HG03571 (cell line): ENCODE results near the gene PCSK1.
"Not testable (repeated sequence)": the region's sequence is repeated elsewhere in the genome, so short reads cannot be mapped to it uniquely, and the experiment has no call there.

Experiments
- ATAC-seq: cut with Tn5 transposase; IDR thresholded peaks from one replicate; pipeline ENCODE4 v1.9.1; 2021; ENCODE audit not compliant: unreplicated experiment

PCSK1 gene

DNA sequence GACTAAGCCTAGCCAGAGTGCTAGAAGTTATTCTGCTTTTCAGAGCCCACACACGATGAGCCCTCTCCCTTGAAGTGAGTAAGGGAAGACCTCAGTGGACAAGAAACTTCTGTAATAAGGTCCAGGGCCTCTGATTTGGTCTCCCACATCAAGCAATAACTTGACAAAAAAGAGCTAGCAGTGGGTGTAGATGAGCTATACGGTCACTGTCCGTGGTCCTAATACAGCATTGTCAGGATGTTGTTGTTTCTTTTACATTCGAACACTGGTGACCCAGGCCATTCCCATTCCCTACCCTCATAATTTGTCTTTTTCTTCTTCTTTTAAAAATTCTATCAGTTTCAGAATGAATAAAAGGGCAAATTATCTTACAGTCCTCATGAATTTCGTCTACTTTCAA is 5.2 kb downstream of the PCSK1 start:
- no peak for ATAC-seq

DNA sequence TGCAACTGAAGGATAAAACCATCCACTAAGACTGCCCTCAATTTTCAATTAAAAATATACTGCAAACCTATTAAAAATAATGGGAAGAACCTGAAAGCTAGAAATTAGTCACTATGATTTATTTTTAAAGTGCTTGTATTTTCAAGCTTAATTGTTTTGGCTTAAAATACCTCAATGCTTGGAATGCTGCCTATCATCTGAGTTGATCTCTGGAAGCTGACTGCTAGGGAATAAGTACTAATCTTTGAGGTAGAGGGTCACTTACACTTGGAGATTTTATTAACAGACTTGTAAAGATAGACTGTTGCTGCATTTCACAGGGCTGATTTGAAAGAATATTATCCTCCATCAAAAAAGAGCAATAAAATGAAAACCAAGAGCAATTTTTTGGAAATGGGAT is 6.2 kb downstream of the PCSK1 start:
- no peak for ATAC-seq

DNA sequence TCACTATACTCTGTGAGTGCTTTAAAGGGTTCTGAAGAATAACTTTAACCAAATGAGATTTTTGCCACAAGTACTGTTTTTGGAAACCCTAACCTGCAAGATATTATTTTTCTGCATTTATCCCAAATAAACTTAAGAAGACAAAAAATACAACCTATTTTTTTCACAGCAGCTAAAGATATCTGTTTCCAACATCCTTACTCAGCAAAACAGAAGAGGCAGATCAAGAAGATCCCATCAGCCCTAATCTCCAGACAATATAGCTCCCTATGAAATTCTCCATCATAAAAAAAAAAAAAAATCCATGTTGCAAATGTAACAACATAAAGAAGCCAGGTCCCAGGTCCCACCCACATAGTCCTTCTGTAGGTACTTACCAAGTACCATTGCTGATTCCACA is 7.6 kb downstream of the PCSK1 start:
- ATAC-seq: no peak

DNA sequence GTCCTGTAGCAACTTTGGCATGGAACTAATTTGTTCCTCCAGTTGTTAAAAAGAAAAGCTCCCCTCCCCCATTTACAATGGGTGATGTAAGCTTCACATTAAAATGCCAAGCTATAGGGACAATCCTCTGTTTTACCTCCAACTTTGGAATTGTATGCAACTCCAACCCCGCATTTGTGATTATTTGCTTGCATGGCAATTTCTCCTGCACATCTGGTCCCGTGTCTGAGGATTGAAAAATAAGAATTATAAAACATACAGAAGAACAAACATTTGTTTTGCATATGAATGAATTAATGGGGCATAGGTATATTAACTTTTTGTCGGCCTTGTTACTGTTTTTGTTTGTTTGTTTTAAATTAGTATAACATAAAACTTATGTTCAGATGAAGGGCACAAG is 17.2 kb downstream of the PCSK1 start:
- ATAC-seq: no peak

DNA sequence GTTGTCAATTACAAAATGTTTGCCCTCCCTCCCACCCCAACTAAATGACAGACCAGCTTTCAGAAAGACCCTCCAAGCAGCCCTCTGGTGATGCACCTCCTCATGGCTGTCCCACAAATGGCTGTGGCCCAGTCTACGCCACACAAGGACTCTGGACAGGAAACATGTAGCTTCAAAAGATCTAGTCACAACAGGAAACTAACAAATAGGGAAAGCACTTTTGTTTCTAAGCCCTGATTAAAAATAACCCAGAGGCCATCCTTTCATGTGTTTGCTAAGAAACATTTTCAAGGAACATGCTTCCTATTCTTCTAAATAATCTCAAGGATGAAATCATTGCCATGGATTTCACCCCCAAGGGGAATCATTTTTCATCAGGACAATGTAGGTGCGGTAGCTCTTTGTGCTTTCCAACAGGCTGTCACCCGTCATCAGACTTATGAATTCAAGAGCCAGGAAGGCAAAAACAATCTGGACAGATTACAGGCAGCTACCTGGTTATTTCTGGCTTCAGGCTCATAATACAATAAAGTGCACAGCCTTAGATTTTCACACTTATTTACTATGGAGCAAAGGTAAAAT is 20.1 kb downstream of the PCSK1 start:
- ATAC-seq: no peak

DNA sequence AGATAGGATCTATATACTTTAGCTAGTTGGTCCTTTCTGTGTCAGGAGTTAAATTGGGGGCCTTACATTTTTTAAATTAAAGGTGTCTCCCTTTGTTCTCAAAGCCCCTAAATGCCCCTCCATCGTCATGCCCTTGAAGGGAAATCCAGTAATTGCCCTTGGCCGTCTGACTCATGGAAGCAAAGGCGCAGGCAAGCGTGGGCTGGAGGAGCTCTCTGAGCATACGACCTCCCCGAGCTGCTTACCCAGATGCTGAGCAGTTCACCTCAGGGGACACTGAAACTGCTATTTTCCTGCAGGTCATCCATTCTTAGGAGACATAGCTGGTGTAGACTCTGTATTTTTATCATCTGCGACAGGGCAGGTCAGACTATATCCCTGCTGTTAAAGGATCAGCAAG is 23.0 kb downstream of the PCSK1 start:
- no peak for ATAC-seq

DNA sequence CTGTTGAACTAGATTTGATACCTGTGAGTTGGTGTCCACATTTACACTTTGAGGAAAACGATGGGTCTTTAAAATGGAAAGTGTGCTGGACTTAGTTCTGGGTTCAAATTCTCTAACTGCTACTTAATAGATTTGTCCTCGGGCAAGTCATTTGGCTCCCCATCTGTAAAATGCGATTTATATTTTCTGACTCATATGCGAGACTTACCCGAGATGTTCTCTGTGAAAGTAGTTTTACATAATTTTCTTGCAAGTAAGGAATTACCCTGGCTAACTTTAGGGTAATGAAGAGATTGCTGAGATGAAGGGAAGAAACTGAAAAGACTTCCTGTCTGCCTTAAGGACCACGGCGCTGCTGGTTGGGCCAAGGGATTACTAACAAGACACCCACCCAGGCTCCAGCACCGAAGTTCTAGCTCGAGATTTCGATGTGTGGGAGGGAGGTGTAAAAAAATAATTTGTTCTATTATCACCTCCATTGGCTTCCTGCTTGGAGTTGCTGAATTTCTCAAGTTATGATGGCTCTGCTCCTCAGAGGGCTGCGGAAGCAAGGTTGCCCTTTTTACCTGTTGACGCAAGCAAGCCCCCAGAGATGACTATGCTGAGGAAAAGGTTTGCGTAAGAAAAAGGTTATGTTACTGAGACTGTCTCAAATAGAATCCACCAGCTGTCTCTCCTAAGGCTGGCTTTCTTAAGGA is 24.1 kb downstream of the PCSK1 start:
- ATAC-seq: no peak

DNA sequence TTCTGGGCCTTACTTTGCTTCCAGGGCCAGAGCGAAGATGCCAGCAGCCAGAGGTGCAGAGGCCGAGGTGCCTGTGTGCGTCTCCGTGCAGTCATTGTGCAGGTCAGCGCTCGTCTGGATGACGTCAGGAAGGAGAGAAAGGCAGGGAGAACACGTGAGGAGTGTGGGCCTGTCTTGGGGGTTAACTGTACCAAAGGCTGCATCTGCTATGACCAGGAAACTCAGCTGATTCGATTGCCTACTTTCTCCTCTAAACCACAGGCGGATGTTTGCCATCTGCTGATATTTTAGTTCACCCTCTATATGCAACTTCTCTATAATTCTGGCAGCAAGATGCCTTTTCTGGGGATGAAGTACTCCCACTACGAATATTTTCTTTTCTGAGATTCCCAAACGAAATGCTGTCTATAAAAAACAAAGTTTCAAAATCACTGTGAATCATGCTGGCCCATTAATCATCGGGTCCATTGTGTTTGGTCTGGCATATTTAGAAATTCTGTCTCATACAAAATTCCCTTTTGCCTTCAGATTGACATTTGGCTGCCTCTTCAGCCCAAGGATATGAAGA is 24.8 kb downstream of the PCSK1 start:
- ATAC-seq: no peak

DNA sequence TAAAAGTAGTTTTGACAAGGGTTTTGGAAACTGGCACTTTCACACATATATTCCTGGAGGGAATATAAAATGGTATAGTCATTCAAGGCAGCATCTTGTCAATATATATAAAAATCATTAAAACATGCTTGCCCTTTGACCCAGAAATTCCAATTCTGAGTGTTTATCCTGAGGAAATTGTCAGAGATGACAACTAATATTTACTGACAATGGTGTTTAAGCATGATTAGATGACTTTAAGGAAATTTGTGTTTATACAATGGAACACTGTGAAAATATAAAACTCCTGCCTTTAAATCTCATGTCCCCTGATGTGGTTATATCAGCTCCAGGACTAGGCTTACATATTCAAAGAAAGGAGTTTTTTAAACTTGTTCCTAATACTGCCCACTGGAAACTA is 25.6 kb downstream of the PCSK1 start:
- ATAC-seq: no peak

DNA sequence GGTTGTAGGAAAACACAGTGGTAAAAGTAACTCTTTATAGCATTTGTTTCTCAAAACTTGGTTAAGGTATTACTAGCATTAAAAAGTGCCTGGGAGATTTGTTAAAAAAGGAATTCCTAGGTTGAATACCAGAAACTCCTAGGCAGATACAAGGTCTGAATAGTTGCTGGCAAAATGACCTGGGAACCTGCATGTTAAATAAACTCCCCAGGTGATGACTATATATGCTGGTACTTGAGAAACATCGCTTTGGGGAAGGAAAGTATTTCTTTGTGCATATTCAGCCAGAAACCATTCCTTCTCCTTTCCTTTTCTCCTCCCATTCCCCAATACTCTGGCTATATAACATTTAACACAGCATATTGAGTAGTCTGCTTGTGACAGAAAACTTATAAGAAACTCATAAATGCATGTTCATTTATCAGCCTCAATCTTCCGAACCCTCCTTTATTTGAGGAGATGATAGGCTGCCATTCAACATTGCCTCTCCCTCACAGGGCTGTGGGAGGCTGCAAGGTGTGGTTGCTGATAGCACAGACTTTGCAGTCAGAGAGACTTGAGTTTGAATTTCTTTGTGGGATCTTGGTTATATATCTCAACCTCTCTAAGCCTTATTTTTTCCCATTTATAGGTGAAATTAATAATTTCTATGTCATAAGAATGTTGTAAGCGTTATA is 28.7 kb downstream of the PCSK1 start:
- ATAC-seq: no peak

DNA sequence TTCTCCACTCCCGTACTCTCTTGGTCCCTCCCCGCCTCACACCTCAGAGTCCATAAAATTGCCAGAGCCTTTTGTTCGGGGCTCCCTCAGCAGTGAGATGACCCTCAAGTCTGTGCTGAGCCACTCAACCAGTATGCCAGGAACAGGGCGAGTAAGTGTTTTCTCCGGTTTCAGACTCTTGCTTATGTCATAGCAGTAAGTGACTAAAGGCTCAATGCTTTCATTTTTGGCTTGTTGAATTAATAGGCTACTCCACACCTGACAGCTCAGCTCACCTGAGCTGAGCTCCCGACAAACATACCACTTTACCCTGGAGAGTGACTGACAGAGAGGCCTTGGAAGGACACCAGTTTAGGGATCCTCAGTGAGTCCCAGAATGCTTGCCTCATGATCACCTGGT is 30.5 kb downstream of the PCSK1 start:
- no peak for ATAC-seq

DNA sequence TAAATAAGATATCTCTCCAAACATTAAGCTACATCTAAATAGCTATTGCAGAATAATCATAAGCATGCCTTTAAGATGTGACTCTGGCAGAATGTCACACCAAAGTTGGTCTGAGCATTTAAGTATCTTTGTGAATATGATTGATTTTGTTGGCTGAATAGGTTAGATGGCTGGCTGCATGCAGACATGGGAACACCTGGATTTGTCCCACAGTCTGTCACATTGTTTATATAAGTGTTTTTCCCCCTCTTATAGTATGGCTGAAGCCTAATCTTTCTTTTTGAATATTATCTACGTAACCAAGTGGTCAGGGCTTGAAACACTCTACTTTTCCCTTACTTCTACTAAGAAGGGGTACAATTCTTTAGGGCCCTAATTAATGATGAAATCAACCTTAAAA is 36.2 kb downstream of the PCSK1 start:
- no peak for ATAC-seq

DNA sequence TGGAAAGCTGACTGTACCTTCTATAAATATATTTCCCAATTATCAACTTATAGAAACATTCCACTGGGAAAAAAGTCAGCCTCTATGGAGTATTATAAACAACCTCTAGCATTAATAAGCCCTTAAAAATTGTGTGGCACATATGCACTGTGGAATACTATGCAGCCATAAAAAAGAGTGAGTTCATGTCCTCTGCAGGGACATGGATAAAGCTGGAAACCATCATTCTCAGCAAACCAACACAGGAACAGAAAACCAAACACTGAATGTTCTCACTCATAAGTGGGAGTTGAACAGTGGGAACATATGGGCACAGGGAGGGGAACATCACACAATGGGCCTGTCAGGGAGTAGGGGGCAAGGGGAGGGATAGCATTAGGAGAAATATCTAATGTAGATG is 37.8 kb downstream of the PCSK1 start:
- not testable (repeated sequence) for ATAC-seq

DNA sequence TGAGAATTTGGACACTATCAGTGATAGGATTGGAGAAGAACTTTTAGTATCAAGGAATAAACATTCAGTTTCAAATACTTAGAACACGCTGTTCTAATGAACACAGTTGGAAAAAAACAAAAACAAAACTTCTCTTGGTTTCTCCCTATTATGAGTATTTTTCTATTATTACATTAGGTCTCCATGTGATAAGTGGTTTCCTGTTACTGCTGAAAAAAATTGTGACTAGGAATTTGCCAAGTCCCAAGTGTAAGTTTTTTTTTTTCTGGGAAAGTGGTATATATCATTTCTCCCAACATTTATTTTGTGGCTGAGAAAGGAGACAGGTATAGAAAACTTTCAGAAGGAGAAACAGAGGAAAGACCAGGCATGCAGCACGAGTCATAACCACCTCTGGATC is 41.1 kb downstream of the PCSK1 start:
- ATAC-seq: no peak

DNA sequence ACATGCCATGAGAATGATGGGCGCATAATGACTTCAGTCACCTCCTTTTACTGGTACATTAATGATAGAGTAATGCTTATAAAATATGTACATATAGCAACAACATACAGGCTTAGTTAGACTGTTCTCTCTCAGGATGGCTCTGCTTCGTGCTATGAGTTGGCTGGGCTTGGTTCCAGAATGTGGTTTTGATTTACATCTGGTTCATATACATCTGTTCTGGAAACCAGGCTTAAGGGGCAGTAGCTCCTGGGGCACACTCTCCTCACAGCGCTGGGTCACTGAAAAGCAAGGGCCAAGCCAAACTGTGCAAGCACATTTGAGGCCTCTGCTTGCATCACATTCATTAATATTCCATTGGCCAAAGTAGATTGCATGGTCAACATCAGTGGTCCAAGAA is 44.9 kb downstream of the PCSK1 start:
- ATAC-seq: no peak

DNA sequence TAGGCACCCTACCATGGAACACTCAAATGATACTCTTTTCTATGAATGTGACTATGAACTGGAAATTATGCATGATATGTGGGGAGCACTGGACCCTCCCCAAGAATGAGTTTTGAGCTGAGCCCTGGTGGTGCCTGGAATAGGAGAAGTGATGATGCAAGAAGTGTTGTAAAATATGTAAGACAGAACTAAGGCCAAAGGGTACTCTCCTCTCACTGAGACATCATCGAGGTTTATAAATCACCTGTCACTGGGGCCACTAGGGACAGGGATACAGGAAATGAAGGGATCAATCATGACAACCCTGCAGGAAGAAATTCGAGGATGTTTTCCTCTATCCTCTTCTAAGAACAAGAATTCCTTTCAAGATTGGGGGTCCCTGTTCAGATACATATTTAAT is 45.4 kb downstream of the PCSK1 start:
- no peak for ATAC-seq

DNA sequence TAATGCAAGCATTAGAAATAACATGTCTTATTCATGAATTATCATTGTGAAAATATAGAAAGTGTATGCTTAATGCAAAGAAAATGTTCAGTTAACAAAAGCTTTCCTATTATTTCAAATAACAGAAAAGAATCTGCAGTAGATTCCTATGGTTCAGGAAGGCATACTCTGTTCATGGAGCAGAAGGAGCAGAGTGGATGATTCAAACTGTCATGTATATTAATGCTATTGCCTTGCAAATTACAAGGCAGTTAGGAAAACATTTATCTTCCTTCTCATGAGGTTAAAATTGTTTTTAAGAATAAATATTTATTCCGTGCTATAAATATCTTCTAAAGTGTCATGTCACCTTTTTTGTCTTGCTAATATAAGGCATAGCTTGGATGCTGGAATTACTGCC is 47.5 kb downstream of the PCSK1 start:
- no peak for ATAC-seq

DNA sequence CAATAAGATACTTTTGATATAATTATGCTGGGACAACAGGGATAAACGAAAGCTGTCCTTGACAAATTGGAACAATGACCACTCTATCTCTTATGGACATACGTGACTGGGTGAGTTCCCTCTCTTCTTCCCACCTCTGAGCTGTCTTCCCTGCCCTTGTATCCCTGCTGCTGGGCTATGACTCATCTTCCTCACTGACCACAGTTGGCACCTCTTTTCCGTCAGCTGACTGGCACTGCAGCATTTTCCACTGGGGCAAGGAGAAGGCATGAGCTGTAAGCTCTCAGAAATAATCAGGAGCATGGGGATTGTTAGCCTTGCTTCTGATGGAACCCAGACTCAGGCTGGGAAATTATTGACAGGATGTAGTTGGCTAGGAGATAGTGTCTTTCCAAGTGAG is 48.7 kb downstream of the PCSK1 start:
- no peak for ATAC-seq

DNA sequence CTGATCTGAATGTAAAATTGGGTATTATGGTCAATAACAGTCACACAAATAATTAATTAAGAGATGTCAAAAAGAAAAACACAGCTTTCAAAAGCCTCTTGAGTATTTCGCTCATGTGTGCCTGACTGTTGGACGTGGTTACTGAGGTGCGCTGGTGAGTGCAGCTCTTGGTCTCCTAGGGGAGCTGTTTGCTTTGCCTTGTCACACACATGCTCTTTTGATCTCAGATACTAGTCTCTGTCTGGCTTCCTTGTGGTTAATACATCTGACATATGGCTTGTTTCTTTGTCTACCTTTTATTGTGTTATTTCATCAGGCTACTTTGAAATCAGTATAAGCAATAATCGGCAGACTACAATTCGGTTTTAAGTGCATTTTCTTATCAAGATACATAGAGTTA is 51.5 kb downstream of the PCSK1 start:
- no peak for ATAC-seq

DNA sequence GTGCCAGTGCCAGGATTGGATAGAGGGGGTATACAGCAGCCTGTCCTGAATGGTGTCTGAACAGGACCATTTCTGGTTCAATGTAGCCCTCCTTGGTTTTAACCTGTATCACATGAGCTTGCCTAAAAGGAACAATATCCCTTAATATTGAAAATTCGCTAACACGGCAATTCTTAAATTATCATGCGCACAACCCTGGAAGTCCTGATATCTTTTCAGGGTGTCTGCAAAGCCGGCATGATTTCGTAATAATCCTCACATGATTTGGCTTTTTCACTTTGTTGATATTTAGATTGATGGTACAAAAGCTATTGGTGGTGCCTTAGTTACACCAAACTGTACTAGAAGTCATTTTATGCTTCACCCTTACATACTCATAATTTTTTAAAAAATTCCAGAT is 53.2 kb downstream of the PCSK1 start:
- ATAC-seq: no peak

DNA sequence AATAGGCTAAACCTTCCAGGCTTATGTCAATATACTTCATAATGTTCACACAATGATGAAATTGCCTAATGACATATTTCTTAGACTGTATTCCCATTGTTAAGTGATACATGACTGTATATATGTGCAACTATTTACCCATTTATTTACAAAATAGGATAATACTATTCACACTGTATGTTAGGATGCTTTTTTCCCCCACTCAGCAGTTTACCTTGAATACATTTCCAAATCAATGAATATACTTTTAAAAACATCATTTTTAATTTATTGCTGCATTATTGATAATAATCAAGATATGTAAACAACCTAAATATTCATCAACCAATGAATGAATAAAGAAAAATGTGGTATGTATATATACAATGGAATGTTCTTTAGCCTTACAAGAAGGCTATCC is 55.5 kb downstream of the PCSK1 start:
- ATAC-seq: no peak

DNA sequence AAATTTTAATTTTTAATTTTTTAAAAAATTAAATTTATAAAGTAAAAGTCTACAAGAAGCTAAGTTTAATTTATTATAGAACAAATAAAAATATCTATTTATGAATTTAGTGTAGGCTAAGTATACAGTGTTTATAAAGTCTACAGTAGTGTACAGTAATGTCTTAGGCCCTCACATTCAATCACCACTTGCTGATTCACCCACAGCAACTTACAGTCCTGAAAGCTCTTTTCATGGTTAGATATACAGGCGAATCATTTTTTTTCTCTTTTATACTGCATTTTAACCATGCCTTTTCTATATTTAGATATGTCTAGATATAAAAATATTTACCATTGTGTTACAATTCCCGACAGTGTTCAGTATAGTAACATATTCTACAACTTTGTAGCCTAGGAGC is 55.9 kb downstream of the PCSK1 start:
- ATAC-seq: no peak
